GM23338 (cell line): Measurements from ENCODE around the gene CCNI2.

Experiments
- CTCF ChIP-seq, 2 experiments: fragments of 200-600 bp in 1 of 2; sonication (generic) in 1 of 2; conservative IDR thresholded peaks; 2 replicates each; pipeline versions ENCODE4 v1.5.1 to v1.6.1; 2016 to 2017; ENCODE audit warnings: antibody characterized with exemption in 2 of 2, low read depth in 2 of 2, mild to moderate bottlenecking in 2 of 2, moderate library complexity in 1 of 2
- ETS1 ChIP-seq: IDR thresholded peaks from 2 replicates; pipeline ENCODE4 v1.6.1; 2016; ENCODE audit warnings: antibody characterized with exemption
- EZH2 ChIP-seq: fragments of 200-600 bp; sonication (generic); IDR thresholded peaks from one replicate; pipeline ENCODE4 v1.8.0; 2017; ENCODE audit warnings: antibody characterized with exemption, mild to moderate bottlenecking, low read depth; ENCODE audit not compliant: unreplicated experiment
- JUNB ChIP-seq: IDR thresholded peaks from one replicate; pipeline ENCODE4 v1.6.1; 2016; ENCODE audit warnings: antibody characterized with exemption; ENCODE audit not compliant: unreplicated experiment
- REST ChIP-seq: IDR thresholded peaks from one replicate; pipeline ENCODE4 v1.6.1; 2018; ENCODE audit warnings: antibody characterized with exemption; ENCODE audit not compliant: unreplicated experiment

GRCh38 chr5:132780577-132780976 lies 33.4 kb downstream of the CCNI2 start:
- TF ChIP-seq CTCF (conservative IDR thresholded peaks at IDR 0.05; ENCODE audit: low read depth in 2 of 2) (no peak), EZH2 (no peak), REST (no peak), JUNB (no peak), ETS1 (no peak)
